ENCODE results near the gene TMEM242.
"Not testable (repeated sequence)": the region's sequence is repeated elsewhere in the genome, so short reads cannot be mapped to it uniquely, and the experiment has no call there.

Gene TMEM242

DNA sequence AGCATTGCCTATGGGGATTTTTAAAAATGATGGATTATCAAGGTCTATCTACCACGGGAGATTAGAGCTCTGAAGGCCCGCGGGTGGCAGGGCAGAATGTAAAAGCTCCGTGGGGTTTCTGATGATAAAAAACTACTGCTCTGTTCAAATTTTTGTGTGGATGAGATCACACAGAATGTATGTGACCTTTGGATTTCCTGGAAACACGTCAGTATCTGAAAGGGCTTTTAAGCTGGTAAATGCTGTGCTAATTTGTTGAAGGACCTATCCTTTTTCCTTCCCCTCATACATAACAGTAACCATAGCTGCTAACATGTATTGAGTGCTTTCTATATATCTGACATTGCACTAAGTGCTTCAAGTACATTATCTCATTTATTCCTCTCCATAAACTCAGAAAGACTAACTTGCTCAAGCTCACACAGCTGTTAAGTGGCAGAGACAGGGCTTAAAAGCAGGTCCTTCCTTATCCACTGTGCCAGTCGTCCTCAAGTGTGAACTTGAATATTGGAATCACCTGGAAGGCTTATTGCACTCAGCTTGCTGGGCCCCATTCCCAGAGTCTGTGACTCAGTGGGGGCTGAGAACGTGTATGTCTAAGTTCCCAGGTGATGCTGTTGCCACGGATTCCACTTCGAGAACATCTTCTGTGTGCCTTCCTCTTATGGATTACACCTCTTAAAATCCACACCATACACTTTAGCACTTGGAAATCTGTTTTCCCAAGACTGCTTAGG is 1.9 kb upstream of the TMEM242 start:
- no peak for DNase-seq

GRCh38 chr6:157323966-157324300 is 614 bp upstream of the TMEM242 start:
- no peak for DNase-seq

DNA sequence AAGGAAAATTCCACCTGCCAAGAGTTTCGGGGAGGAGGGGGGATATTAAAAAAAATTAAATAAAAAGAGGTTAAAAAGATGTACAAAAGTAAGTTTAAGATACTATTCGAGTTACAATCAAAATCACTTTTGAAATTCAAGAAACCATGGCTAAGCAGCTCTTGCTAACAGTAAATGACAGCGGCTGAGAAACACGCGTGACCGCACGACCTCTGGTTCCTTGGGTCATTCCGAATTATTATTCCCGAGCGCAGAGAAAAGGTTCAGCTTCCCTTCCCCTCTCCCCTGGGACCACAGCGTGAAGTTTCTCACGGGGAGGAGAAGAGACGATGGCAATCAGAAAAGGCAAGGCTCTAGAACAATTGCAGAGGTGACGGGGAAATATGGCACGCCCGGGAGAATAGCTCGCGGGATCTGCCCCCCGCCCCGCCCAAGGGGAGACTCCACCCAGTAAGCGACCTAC is 496 bp downstream of the TMEM242 start:
- no peak for DNase-seq

- no peak for DNase-seq
These were observed 6.2 kb downstream of the TMEM242 start for GRCh38 chr6:157316871-157317814.

- DNase-seq, result no peak
These were observed 8.5 kb downstream of the TMEM242 start for GRCh38 chr6:157314705-157315321.

- DNase-seq, result no peak
These were observed 9.5 kb downstream of the TMEM242 start for GRCh38 chr6:157313531-157314467.

DNA sequence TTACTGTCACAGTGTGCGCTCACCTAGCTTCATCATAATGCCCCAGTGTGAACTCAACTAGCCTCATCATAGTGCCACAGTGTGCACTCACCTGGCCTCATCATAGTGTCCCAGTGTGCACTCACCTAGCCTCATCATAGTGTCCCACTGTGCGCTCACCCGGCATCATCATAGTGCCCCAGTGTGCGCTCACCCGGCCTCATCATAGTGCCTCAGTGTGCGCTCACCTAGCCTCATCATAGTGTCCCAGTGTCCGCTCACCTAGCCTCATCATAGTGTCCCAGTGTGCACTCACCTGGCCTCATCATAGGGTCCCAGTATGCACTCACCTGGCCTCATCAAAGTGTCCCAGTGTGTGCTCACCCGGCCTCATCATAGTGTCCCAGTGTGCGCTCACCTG is 10.6 kb downstream of the TMEM242 start:
- no peak for DNase-seq

DNA sequence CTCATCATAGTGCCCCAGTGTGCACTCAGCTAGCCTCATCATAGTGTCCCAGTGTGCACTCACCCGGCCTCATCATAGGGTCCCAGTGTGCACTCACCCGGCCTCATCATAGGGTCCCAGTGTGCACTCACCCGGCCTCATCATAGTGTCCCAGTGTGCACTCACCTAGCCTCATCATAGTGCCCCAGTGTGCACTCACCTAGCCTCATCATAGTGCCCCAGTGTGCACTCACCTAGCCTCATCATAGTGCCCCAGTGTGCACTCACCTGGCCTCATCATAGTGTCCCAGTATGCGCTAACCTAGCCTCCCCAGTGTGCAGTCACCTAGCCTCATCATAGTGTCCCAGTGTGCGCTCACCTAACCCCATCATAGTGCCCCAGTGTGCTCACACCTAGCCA is 12.6 kb downstream of the TMEM242 start:
- DNase-seq, result not testable (repeated sequence)

DNA sequence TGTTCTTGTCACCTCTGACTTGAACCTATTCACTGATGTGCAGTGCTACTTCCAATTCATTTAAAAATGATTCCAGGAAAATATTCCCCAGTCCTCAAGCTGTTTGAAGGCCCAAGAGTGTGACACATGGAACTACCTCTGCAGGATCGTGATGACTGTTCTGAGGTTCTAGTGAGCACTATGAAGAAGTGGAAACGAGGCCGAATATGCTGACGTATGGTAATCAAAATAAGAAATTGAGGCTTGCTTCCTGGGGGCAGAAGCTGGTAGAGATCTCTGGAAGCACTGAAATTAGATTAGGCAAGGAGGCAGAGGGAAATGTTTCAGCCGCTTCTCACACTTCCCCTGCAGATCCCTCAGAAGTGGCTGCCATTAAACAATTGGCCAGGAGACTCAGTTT is 15.7 kb downstream of the TMEM242 start:
- DNase-seq, result no peak

- no peak for DNase-seq
These were observed 17.4 kb downstream of the TMEM242 start for GRCh38 chr6:157305670-157306653.

GRCh38 chr6:157304899-157305663 is 18.2 kb downstream of the TMEM242 start:
- DNase-seq, result no peak

- DNase-seq, result no peak
These were observed 20.6 kb downstream of the TMEM242 start for GRCh38 chr6:157302736-157303135.

DNA sequence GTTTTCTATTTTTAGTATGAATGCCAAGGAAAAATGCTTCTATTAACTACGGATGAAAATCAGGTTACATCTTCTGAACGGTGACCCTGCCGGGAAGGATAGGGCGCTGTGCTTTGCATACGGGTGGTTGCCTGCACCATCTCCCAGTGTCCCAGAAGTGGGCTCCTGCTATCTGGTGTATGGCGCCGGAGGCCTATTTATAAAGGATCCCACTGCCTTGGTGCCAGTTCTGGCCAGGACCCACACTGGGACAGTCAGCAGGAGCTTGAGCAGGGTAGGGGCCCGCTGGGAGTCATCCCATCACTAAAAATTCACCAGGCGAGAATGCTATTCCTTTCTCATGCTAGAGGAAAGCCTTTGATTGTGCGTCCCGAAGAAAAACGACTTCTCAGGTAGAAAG is 22.9 kb downstream of the TMEM242 start:
- DNase-seq, result no peak

- DNase-seq, result no peak
These were observed 23.3 kb downstream of the TMEM242 start for GRCh38 chr6:157300006-157300405.

DNA sequence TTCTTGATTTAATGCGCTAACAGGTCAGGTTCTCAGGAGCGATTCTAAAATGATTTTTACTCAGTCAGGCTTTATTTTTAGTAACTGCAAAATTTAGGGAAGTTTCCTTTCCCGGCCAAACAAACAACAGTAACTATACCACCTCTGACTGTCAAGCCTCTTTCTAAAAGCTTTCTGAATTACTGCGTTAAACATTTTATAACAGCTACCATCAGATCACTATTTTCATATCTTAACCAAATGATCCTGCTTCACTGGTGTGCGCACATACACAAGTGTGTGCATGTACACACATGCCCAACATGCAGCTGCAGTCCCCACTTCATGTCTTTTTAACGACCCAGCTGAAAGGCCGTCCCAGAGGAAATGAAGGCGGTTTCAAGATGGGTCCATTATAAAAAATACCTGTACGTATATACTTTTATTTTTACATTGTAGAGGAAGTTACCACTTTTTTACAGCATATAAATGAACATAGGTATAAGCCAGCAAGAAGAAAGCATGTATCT is 25.0 kb downstream of the TMEM242 start:
- DNase-seq, result no peak

GRCh38 chr6:157294654-157295053 is 28.7 kb downstream of the TMEM242 start:
- no peak for DNase-seq

GRCh38 chr6:157293780-157294179 is 29.5 kb downstream of the TMEM242 start:
- no peak for DNase-seq

- no peak for DNase-seq
These were observed 31.1 kb downstream of the TMEM242 start for GRCh38 chr6:157292202-157292601.

GRCh38 chr6:157291356-157291755 is 32.0 kb downstream of the TMEM242 start:
- DNase-seq, result no peak

GRCh38 chr6:157290797-157291196 is 32.5 kb downstream of the TMEM242 start:
- DNase-seq, result no peak
